Gastrocnemius medialis (tissue), 4 donors: ENCODE measurements around the gene HCRTR2.

Experiments
- CTCF ChIP-seq, 5 experiments: fragments of 450-650 bp in 3 of 5; fragments of 200-600 bp in 2 of 5; sonication (generic) in 2 of 5; IDR thresholded peaks in 4 of 5; conservative IDR thresholded peaks in 1 of 5; 1 replicate in 4 of 5; 2 replicates in 1 of 5; pipeline ENCODE4 v1.5.1; 2016 to 2019; ENCODE audit warnings: antibody characterized with exemption in 5 of 5, mild to moderate bottlenecking in 3 of 5, moderate library complexity in 3 of 5
- POLR2A ChIP-seq, 2 donors: fragments of 450-650 bp; IDR thresholded peaks; one replicate each; pipeline ENCODE4 v1.6.1; 2017; ENCODE audit warnings: antibody characterized with exemption in 2 of 2, mild to moderate bottlenecking in 2 of 2, moderate library complexity in 2 of 2

GRCh38 chr6:55153284-55153683 is 21.0 kb upstream of the HCRTR2 start:
- TF ChIP-seq CTCF (IDR thresholded peaks at IDR 0.05 in 4 of 5, conservative IDR thresholded peaks at IDR 0.05 in 1 of 5) (no peak), POLR2A (IDR thresholded peaks at IDR 0.05) (no peak)
